ENCODE measurements around the gene CERCAM.
"Not testable (repeated sequence)": the region's sequence is repeated elsewhere in the genome, so short reads cannot be mapped to it uniquely, and the experiment has no call there.

Gene CERCAM

DNA sequence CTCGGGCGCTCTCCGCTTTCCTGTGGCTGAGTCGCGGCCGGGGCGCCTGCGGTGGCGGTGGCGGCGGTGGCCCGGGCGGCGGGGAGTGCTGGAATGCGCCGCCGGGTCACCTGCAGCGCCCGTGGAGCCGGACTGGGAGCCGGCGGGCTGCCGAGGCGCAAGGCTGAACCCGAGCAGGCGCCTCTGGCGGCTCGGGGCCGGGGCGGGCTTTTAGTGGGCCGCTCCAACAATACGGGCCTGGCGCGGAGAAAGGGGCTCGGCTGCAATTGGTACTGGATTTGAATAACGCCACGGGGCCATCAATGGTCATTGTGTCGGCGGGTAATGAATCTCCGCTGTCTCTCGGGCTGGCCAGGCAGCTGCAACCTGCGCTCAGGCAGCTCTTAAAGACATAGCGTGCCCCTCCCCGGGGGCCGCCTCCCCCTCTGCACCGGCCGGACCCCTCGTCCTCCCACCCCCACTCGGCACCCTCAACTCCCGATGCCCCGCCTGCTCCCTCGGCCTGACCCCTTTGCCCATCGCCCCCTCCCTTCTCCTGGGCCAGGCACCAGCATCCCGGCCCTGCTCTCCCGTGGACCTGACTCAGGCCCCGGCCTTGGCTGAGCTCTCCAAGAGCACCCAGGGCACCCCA lies 27.4 kb upstream of the CERCAM start:
- no peak for DNase-seq (ENCODE audit: low read depth in 2 of 2, low spot score in 1 of 2)

DNA sequence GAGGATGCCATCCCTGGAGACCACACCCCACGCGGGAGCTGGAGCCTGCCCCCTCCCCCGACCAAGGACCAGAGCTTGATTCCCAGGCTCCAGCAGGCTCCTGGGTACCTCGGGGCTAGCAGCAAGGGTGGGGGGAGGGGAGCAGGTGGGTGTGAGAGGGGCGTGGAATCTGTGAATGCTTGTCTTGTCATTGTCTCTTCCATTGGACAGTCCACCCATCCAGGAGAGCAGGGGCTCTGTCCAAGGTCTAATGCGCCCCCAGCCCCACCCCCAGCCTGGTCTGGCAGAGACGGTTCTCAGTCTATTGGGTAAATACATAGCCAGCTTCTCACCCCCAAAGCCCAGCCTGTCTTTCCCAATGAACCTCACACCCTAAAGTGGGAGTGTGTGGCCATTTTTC lies 26.7 kb upstream of the CERCAM start:
- no peak for DNase-seq (ENCODE audit: low read depth in 2 of 2, low spot score in 1 of 2)

DNA sequence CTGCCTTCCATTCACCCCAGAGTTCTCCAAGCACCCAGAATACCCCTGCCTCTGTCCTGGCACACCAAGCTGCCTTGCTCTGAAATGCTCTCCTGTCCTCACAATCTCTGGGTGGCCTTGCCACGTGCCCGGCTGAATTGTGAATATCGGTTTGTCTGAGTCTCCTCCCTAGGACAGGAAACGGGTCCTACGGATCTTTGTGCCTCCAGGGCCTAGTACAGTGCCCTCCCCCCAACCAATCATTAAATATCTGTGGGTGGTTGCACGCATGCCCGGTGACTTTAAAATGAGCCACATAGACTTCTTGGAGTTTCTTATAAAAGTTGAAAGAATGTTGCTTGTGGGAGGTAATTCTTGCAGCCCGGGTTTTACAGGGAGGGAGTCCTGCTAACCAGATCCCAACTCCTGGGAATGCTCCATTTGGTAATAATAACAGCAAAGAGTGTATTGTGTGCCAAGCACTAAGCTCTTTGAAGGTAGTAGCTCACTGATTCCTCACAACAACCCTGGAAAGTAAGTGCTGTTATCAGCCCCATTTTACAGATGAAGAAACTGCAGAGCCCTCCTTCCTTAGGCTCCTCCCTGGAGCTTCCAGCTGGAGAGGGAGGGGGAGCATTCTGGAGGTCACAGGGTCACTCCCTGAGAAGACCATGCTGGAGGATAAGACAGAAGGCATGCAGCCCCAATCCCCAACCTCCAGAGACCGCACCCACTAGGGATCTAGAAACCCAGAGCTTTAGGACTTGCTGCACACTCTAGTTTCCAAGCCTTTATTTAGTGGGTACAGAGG lies 26.1 kb upstream of the CERCAM start:
- no peak for DNase-seq (ENCODE audit: low read depth in 2 of 2, low spot score in 1 of 2)

DNA sequence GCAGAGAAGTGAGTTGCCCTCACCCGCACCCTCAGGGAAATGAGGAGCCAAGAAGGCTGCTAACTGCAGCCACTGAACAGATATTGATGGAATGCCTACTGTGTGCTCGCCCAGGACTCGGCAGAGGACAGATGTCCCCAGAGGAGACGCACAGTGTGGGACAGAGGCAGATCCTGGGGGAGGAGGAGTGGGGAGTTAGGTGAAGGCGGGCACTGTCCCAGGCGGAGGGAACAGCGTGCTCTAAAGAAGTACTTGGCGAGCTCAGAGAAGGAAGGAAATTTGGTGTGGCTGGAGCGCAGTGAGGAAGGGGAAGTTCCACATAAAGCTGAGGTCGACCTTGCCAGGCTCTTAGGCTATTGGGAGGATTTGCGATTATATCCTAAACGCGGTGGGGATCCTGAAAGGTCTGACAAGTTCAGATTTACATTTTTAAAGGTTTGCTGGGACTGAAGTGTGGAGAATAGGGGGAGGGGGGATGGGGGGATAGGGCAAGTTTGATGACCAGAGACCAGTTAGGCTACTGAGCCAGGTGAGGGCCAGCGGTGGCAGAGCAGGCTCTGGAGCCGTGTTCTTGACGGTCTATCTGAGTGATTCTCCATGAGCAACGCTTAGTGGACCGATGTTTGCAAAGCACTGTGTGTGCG lies 23.6 kb upstream of the CERCAM start:
- DNase-seq (ENCODE audit: low read depth in 2 of 2, low spot score in 1 of 2) = no peak

DNA sequence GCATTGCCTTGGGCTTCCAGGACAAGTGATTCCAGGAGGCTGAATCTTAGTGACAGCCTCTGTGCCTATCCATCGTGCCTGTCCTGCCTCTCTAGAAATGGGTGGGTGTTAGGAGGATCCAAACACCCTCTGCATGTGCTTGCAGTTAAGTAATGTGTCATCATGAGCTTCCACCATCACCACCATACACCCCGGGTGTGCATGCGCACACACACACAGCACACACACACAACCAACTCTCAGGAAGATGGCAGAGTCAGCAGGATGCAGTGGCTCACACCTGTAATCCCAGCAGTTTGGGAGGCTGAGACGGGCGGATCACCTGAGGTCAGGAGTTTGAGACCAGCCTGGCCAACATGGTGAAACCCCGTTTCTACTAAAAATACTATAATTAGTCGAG lies 22.8 kb upstream of the CERCAM start:
- DNase-seq (ENCODE audit: low read depth in 2 of 2, low spot score in 1 of 2) = no peak

DNA sequence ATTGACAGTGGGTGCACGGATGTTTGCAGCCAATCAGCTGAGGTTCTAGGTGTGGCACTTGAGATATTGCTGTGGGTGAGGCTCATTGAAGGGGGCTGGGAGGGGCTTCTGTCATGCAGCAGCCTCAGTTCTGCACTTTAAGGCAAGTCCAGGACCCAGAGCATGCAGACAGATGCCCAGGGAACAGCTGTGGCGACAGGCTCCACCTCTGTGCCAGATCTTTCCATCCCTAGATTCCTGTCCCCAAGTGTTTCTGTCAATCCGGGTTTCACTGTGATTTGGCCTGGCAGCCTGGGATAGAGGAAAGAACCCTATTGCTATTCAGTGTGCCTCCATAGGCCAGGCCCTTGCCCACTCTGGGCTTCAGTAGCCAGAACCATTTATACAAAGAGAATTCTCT lies 20.8 kb upstream of the CERCAM start:
- no peak for DNase-seq (ENCODE audit: low read depth in 2 of 2, low spot score in 1 of 2)

DNA sequence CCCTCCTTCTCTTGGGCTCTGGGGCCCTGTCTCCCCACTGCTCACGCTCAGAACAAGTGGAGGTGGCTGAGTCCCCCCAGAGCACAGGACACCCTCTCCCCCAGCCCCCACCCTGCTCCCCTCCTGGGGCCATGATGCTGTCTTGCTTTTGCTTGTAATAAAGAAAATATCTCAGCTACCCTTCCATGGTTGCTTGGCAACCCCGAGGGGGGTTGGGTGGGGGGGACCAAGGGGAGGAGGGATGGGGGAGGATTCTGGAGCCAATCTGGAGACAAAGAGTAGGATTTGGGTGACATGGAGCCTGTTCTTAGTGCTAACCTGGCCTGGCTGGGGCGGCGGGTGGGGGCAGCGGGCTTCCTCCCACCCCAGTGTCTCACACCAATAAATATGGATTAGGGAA lies 16.1 kb upstream of the CERCAM start:
- DNase-seq (ENCODE audit: low read depth in 2 of 2, low spot score in 1 of 2) = no peak

DNA sequence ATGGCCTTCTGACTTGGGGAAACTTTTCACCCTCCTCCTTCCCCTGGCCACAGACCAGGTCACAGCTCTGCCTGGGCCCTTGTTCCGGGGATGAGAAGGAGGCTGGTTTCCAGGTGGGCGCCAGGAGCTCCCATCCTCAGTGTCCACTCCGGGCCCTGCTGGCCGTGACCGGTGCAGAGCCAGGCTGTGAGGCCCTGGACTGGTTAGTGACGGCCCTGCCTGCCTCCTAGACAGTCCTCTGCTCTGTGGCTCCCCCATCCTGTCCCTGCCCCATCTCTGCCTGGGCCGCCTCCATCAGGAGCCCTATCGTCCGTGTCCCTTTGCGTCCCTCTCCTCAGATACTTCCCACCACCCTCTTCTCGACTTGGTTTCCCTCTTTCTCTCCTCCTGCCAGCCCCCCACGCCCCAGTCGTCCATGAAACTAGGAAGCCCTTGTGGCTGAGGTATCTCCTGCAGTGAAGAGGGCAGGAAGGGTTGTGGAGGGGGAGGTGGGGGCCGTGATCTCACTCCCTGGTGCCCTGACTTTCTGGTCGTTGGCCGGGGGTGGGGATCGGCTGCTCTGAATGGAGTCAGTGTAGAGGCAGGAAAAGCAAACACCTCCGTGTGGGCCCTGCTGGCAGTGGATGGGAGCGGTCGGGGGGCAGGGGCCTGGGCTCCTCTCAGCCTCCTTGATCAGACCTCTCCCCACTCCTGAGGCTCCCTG lies 15.4 kb upstream of the CERCAM start:
- no peak for DNase-seq (ENCODE audit: low read depth in 2 of 2, low spot score in 1 of 2)

DNA sequence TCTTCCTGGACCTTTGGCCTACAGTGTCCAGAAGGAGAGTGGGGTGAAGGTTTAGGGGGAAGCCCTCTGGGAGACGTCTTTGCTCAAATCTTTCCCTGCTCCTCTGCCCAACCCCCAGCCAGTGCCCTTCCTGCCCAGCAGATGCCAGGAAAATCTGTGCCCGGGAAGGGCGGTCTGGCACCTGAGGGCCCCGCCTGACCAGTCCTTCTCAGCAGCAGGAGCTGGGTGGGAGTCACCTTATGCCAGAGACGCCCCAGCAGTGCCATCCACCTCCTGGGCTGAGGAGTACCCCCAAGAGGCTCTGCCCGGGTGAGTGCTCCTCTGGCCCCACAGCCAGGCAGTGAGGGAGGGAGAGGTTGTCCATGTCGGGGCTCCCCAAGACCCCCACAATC lies 14.9 kb upstream of the CERCAM start:
- no peak for DNase-seq (ENCODE audit: low read depth in 2 of 2, low spot score in 1 of 2)

DNA sequence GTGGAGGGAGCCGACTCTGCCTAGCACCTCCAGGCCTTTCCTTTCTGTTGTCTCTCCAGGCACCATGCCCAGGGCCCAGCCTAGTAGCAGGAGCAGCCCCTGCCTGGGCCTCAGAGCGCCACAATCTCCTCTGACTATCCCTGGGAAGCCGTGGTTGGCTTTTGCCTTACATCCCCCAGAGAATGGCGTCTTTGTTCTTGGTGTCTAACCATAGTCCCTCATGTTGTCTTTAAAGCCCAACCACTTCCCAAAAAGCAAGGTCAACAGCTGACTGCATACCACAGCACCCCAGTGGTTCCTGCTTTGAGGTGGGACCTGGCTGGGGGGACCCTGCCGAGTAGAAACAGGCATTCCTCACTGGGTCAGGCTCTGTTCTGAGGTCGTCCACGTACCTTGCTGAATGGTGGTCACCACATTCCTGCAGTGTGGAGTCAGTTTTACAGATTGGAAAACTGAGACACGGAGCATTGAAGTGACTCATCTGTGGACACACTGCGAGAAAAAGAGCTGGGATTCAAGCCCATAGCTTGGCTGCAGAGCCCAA lies 13.7 kb upstream of the CERCAM start:
- no peak for DNase-seq (ENCODE audit: low read depth in 2 of 2, low spot score in 1 of 2)

DNA sequence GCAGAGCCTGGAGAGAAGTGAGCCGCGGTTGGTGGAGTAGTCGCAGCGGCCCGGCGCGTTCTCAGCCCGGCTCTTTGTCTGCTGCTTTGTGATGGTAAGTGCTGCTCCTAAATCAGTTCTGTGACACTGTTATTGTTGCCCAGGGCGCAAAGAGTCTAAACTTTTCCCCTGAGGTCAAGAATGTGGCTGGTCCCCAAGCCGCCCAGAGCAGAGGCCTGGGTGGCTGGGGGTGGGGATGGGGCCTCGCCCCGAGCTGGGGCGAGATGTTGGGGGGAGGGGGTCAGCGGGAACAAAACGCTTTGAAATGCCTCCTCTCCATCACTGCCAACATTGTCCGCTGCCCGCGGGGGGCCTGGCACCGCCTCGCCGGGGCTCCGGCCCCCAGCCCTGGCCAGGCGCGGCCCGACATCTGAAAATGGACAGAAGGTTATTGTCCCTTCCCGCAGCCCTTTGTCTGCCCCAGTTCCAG lies 11.7 kb upstream of the CERCAM start:
- DNase-seq (ENCODE audit: low read depth in 2 of 2, low spot score in 1 of 2) = no peak

DNA sequence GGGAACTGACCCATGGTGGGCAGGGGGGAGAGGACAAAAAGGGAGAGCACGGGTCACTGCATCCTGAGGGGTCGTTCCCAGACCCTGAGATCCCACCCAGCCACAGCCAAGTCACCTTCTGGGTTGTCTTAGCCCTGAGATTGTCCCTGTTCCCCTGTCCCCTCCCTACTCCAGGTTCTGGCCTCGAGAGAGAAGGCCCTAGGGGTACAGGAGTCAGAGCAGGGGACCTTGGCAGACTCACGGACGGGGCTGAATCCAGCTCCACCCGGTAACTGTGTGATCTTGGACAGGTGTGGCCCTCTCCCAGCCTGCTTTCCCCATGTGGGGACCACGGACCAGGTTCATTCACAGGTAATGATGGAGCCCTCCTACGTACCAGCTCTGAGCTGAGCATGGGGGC lies 11.2 kb upstream of the CERCAM start:
- DNase-seq (ENCODE audit: low read depth in 2 of 2, low spot score in 1 of 2) = no peak

DNA sequence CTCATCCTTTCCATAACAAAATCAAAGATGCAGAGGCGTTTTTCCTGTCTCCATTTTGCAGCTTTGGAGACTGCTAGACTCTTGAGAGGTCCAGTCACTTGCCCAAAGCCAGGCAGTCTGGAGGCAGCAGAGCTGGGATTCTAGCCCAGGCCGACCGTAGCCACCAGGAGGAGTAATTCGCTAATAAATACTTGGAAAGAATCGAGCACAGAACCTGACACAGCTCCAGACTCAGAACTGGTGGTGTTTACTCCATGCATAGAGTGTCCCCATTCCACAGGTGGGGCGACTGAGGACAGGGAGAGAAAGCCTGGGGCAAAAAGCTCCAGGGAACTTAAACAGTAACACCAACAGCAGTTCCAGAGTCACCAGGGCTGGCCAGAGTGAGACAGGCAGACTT lies 10.7 kb upstream of the CERCAM start:
- DNase-seq (ENCODE audit: low read depth in 2 of 2, low spot score in 1 of 2) = no peak

DNA sequence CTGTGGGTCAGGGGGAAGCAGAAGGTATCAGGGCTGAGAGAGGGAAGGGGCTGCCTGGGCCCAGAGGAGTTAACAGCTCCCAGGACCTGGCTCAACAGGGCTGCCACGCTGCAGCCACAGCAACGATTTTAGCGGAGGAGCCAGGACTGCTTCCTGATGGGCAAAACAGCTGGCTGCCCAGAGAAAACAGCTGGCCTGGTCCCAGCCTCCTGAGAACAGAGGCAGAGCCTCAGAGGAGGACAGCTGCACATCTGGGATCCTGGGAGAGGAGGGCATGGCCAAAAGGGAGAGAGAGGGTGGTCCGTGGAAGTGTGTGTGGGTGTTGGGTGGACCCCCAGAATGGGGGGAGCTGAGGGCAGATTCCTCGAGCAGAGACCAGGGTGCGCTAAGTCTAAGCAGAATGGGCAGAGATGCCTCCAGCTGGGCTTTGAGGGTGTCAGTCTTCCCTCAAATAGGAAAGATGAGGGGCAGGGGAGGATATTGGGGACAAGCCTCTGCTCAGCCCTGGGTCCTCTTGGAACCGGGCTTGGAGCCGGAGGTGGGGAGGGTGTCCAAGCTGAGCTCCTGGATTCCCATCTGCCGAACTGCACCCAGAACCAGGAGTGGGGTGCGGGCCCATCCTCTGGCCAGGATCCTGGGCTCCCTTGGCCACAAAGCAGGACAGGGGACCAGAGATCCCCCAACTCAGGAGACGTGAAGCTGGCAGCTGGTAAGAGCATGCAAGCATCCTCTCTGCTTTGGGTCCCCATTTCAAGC lies 9.1 kb upstream of the CERCAM start:
- DNase-seq (ENCODE audit: low read depth in 2 of 2, low spot score in 1 of 2) = no peak

DNA sequence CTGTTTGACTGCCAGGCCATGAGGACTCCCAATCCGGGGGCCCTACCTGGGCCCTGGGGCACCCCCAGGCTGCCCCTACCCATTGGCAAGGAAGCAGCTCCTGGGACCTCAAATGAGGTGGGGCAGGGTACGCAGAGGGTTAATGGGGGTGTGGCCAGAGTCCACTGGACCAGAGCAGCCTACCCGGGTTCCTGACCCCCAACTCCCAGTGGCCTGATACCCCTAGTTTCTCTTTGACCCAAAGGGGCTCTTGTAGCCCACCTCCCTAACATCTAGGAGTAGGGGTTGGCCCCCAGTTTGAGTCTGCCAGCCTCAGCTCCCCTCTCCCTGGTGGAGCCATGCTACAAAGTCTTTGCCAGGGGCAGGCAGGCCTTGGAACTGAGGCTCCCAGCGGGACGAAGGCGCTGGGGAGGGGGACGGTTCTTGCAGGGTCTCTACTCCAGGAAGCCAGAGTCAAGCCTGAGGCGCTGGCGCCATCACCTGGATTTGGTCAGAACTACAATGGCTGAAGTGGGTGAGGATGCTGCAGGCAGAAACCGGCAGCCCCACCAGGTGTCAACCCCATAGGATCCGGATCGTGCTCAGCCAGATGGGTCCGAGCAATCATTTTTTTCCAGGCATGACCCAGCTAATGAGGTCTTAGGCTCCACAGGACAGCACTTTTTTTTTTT lies 8.4 kb upstream of the CERCAM start:
- no peak for DNase-seq (ENCODE audit: low read depth in 2 of 2, low spot score in 1 of 2)

DNA sequence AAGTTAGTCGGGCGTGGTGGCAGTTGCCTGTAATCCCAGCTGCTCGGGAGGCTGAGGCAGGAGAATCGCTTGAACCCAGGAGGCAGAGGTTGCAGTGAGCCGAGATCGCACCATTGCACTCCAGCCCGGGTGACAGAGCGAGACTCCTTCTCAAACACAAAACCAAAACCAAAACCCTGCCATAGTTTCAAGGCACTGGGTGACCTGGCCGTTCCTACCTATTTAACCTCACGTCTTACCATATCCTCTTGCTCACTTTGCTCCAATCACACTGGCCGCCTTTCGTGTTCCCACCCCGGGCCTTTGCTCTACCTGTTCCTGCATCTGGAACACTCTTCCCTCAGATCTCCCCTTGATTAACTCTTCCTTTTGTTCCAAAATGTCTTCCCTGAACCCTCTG lies 6.9 kb upstream of the CERCAM start:
- DNase-seq (ENCODE audit: low read depth in 2 of 2, low spot score in 1 of 2) = not testable (repeated sequence)

DNA sequence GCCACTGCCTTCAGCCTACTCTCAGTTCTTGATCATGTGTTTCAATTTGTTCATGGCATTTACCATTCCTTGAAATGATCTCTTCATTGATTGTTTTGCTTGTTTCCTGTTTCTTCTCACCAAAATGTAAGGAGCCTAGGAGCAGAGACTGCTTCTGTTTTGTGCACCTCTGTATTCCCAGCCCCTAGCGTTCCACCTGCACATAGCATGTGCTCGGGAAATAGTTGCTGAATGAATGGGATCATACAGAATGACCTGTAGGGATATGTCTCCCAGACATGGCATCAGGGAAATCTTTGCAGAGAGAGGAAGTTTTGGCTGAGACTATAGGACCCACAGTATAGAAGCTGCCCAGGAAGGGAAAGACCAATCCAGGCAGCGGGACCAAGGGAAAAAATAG lies 6.2 kb upstream of the CERCAM start:
- DNase-seq (ENCODE audit: low read depth in 2 of 2, low spot score in 1 of 2) = no peak

DNA sequence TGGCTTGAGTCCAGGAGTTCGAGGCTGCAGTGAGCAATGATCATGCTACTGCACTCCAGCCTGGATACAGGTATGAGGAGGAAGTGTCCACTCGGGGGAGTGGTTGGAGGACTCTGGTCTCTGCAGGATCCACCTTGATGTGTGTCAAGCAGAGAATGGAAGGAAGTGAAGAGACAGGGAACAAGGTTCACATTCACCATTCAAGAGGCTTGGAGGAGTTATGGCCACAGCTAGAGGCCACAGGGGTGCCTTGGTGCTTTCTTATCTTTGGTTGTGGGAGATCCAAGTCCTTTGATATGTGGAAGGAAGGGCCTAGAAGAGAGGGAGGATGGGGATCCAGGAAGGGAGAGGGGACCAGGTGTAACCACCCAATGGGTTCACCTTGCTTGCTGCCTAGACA lies 5.4 kb upstream of the CERCAM start:
- DNase-seq (ENCODE audit: low read depth in 2 of 2, low spot score in 1 of 2) = no peak

DNA sequence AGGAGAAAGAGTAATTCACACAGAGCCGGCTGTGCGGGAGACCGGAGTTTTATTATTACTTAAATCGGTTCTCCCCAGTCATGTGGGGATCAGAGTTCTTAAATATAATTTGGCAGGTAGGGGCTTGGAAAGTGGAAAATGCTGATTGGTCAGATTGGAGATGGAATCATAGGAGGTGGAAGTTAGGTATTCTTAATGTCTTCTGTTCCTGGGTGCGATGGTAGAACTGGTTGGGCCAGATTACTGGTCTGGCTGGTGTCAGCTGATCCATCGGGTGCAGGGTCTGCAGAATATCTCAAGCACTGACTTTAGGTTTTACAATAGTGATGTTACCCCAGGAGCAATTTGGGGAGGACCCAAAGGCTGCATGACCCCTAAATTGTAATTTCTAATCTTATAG lies 4.6 kb upstream of the CERCAM start:
- no peak for DNase-seq (ENCODE audit: low read depth in 2 of 2, low spot score in 1 of 2)

DNA sequence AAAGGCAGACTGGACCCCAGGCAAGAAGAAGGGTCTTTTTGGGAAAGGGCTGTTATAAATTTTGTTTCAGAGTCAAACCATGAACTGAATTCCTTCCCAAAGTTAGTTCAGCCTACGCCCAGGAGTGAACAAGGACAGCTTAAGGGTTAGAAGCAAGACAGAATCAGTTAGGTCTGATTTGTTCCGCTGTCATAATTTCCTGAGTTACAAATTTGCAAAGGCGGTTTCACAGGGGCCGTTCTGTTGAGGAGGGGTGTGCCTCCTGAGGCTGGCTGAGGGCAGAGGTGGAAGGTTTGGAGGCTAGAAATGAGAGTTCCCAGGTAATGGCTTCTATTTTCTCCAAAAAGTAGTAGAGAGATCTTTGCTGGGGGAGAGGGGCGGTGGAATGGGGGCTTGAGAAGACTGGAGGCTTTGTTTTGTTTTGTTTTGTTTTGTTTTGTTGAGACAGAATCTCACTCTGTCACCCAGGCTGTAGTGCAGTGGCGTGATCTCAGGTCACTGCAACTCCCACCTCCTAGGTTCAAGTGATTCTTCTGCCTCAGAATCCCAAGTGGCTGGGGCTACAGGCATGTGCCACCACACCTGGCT lies 4.1 kb upstream of the CERCAM start:
- DNase-seq (ENCODE audit: low read depth in 2 of 2, low spot score in 1 of 2) = no peak
